Epithelial cell of proximal tubule (primary cell): Measurements from ENCODE around the gene LY6G5B. TPM values are rescaled to one million over a fixed set of nuclear protein-coding genes. Genes with fewer than 3 reads are reported as not detected.

ENCODE experiments used
- DNase-seq: peaks from one replicate; pipeline ENCODE4 v3.0.0-alpha.2; 2011; ENCODE audit warnings: low read depth
- H3K4me3 ChIP-seq: 2 replicates; pipeline ENCODE4 v1.5.1; 2011; ENCODE audit warnings: low read depth, mild to moderate bottlenecking, low read length
- CTCF ChIP-seq: conservative IDR thresholded peaks from 2 replicates; pipeline ENCODE4 v1.5.1; 2012; ENCODE audit warnings: low read depth, mild to moderate bottlenecking, low read length
- total RNA-seq: library from RNA; depleted of rRNA; stranded (reverse); fragments of >200 nt; gene quantifications from 2 replicates; pipeline ENCODE4 v1.2.3, GENCODE V29; 2015

Gene LY6G5B
- total RNA-seq, 1 donor from 2014 or later = 4.0 TPM

- no peak for TF ChIP-seq CTCF
- no peak for DNase-seq
Observed at GRCh38 chr6:31715022-31715958, 45.5 kb downstream of the LY6G5B start, which contains the start of gene LY6G6D. Gene LY6G6D (plus strand): TSS chr6:31715348. CDS start chr6:31715356, 8 bp downstream.

GRCh38 chr6:31717499-31718222, 47.9 kb downstream of the LY6G5B start:
- H3K4me3 ChIP-seq = no peak overlapping the region
- no peak for DNase-seq
- TF ChIP-seq CTCF = peak; percentile 20

More at GRCh38 chr6:31715022-31715958, 45.5 kb downstream of the LY6G5B start, which contains the start of gene LY6G6D:
- no peak within 1 kb of the TSS for H3K4me3 ChIP-seq

GRCh38 chr6:31718265-31718664, 48.5 kb downstream of the LY6G5B start:
- no peak for DNase-seq
- no peak overlapping the region for H3K4me3 ChIP-seq
- no peak for TF ChIP-seq CTCF

GRCh38 chr6:31719001-31719400, 49.2 kb downstream of the LY6G5B start:
- no peak overlapping the region for H3K4me3 ChIP-seq
- no peak for TF ChIP-seq CTCF

GRCh38 chr6:31720196-31720770, 50.5 kb downstream of the LY6G5B start:
- no peak overlapping the region for H3K4me3 ChIP-seq
- no peak for DNase-seq
- no peak for TF ChIP-seq CTCF

More at GRCh38 chr6:31719001-31719400, 49.2 kb downstream of the LY6G5B start:
- DNase-seq = no peak

- DNase-seq = no peak
- no peak for TF ChIP-seq CTCF
- H3K4me3 ChIP-seq = no peak within 1 kb of the TSS
Observed at GRCh38 chr6:31721351-31722020, 51.7 kb downstream of the LY6G5B start, which contains the start of gene LY6G6C. Gene LY6G6C (minus strand): TSS chr6:31721746. CDS start chr6:31721679, 67 bp downstream.
